NCI-H446 treated with DMSO at 0.1 percent for 48 hours (cell line): ENCODE data around the gene KIRREL3.
A peak's percentile ranks its signal among the peaks of the same experiment; 100 is the strongest.

Experiments used
- DNase-seq: peaks from one replicate; lab custom pipeline; 2025; lab: John Stamatoyannopoulos, UW

Gene KIRREL3

GRCh38 chr11:126997196-126997595, 3.4 kb downstream of the KIRREL3 start:
- DNase-seq = no peak

GRCh38 chr11:126996036-126996804, 4.3 kb downstream of the KIRREL3 start:
- DNase-seq = no peak

GRCh38 chr11:126993599-126993998, 7.0 kb downstream of the KIRREL3 start:
- no peak for DNase-seq

DNA sequence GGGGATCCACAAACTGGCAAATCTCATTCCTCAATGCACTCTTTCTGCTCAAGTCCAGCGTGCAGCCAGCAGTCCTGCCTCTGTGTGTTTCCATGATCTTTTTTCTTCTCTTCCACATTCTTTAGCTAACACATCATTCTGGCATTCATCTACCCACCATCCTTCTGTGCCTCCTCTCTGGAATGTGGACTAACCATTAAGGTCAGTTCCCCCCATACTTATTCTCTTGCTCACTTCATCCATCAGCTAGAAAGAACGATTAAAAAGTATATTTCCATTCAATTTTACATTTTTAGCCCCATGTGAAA, 7.8 kb downstream of the KIRREL3 start:
- DNase-seq = no peak

DNA sequence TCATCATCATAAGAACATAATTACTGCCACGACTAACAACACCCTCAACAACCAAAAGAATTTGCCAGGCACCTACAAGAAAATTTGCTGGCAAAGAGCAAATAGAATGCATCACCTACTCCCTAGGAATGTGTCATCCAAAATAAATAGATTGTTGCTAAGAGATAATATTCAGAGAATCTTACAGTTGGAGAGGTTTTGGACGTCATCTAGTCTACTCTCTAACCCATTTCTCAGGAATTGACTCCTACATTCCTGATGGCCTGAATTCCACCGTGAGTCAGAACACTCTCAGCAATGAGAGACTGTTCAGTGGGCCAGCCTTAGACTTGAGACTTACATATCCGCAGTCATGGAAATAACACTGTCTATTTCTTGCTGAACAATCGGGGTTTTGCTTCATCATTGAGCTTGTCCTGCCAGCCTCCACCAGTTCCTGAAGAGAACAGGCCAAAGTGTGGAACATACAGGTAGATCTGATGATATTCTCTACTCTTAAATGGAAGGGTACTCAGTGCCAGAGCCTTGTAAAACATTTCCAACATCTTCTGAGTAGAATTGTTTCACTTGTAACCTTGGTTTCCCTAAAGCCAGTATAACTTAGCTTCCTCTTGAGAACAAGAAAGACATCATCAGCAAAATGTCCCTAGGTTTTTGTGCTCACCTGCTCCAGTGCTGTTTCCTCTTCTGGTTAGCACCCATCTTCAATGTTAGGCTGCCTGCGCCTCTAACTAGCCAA, 8.3 kb downstream of the KIRREL3 start:
- no peak for DNase-seq

- no peak for DNase-seq
Observed at GRCh38 chr11:126991596-126991995, 9.0 kb downstream of the KIRREL3 start.

DNA sequence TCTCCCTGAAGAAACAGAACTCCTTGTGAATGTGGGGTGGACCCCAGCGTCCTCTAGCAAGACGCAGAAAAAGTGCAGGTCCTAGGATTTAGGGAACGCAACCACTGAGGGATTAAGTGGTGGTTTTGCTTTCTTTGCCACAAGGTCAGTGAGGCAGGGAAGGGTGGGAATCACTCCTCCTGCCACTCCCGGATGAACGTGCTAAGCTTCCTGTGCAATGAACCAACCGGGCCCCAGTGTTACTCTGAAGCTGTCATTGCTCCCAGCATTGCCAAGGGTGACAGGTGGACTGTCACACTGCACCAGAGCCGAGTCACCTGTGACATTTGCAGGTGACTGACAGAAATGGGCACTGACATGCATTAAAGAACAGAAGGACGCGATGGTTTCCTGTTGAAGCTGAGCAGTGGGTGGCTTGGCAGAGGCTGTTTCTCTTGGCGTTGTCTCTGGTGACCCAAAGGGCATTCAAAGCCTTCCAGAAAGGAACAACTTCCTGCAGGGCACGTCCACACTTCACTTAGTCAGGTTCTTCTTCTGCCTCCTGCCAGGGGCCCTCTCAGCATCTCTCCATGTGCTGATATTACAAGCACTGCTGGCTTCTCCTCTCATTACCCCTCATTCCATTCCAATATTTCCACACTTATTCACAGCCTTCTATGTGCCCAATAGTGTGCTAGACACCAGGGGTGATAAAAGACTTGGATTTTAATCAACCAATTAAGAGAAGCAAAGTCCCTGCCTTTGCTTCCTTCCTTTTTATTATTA, 9.7 kb downstream of the KIRREL3 start:
- no peak for DNase-seq

GRCh38 chr11:126989942-126990715, 10.4 kb downstream of the KIRREL3 start:
- DNase-seq = peak; percentile 29

- no peak for DNase-seq
Observed at GRCh38 chr11:126988655-126989054, 11.9 kb downstream of the KIRREL3 start.

DNA sequence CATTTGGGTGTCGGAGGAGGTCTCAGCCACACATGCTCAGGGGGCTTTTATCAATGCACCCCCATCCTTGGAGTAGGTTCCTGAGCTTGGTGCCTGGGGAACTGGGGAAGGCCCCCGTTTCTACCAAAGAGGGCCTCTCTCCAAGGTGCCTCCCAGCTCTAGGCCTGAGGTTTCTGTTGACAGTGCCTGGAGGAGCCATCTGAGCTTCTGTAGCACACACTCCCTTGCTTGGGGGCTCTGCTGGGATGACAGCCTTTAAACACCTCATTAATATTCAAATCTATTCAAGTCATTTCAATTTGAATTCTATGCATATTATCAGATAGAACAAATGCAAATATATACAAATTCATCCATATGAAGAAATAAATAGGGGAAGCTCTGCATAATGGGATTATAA, 18.9 kb downstream of the KIRREL3 start:
- DNase-seq = no peak

DNA sequence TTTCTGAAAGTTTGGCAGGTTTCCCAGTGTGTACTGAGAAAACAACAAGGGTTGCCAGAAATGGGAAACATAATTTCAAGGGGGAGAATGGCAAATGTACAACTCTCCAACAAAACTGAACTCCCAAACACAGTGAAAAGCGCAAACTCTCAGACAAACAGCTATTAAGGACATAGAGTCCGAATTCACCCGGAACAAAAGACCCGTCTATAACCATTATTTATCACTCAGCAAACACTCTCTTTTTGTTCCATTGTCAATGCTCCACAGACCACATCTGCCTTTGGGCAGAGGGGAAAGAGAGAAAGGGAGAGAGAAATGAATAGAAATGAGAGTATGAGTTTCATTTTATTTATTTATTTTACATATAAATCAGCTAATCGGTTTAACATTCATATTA, 21.7 kb downstream of the KIRREL3 start:
- no peak for DNase-seq

DNA sequence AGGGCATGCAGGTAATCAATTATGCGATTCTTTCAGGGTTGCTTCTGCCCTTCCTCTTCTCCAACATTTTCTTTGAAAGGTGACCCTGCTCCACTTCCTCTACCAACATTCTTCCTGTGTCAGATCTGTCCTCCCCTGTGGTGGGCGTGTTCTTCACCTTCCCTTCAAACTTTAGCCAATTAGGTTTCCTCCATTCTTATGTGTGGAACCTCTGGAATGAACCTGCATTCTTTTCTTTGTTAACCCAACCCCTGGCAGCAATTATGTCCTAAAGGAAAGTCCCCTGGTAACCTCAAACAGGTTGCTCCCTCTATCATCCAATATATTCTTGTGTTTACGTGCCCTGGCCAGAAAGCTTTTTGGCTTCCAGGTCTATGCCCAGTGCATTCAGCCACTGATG, 22.4 kb downstream of the KIRREL3 start:
- no peak for DNase-seq

GRCh38 chr11:126973051-126973450, 27.5 kb downstream of the KIRREL3 start:
- DNase-seq = no peak

- no peak for DNase-seq
Observed at GRCh38 chr11:126971305-126971704, 29.3 kb downstream of the KIRREL3 start.

DNA sequence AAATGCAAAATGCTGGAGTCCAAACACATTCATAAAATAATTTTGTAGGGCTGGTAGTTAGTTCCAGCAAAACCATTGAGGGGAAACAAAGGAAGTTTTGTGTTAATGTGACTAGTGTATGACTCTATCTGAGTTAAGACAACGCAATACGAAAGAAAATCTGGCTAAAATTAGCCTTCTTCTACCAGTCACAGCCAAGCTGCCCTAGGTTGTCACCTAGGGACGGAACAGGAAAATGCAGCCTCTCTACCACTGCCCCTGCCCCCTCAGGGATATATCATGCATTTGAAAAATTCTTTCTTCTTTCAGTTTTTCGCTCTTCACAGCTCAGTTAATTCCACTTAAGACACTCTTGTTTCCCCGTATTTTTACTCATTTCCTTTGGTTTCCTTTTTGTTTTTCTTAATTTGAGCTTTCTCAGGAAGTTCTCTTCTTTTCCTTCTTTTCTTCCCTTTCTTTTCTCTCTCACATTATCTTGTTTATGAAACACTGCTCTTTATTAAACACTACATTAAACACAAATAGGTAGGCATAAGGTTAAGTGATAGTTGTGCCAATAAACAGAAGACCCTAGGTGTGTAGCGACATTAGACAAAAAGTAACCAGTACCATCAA, 30.6 kb downstream of the KIRREL3 start:
- DNase-seq = no peak

GRCh38 chr11:126968915-126969314, 31.7 kb downstream of the KIRREL3 start:
- no peak for DNase-seq

GRCh38 chr11:126965331-126965730, 35.2 kb downstream of the KIRREL3 start:
- DNase-seq = no peak

GRCh38 chr11:126963603-126964363, 36.8 kb downstream of the KIRREL3 start:
- no peak for DNase-seq

DNA sequence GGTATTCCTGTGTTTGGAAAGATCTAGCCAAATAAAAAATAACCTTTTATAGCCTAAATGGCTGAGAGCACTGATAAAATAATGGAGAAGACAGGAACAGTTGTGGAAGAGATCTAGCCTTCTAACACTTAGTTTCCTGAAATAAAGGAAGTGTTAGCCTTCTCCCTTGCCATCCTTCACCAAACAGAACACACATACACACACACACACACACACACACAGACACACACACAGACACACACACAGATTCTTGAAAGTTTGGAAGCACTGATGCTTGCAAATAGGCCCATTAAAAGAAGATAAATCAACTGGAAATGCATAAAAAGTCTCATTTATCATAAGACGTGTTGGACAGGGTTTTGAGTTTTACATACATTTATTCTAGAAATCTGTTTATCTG, 37.5 kb downstream of the KIRREL3 start:
- DNase-seq = no peak

- DNase-seq = no peak
Observed at GRCh38 chr11:126959700-126960099, 40.9 kb downstream of the KIRREL3 start.

DNA sequence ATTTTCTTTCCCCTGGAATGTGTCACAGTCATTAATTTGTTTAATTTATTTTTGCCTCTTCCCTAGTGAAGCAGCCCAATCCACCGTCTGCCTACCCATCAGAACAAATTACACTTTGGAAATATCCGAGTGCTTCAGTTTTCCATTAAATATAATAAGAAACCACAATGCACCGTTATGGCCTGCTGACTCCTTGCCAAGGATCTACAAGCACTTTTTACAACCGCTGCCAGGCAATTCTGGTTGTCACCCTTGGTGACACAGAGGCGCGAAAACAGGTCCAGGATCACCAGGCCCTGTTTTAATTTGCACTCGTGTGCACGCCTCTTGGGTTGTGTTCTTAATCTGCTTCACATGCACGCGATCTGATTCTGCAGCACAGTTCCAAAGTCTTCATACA, 43.9 kb downstream of the KIRREL3 start:
- DNase-seq = no peak
